ENCODE measurements around the gene SPTA1. TPM values are rescaled to one million over a fixed set of nuclear protein-coding genes. Genes with fewer than 3 reads are reported as not detected.

Gene SPTA1
- total RNA-seq, 4 donors from 2014 or later, result 5.9 TPM; not detected in 3

- no peaks in the 10 kb centered on the region for H3K9me3 ChIP-seq
- no peak overlapping the region for H3K27ac ChIP-seq
- no peaks in the 10 kb centered on the region for H3K4me1 ChIP-seq
- TF ChIP-seq, protein P1, sequence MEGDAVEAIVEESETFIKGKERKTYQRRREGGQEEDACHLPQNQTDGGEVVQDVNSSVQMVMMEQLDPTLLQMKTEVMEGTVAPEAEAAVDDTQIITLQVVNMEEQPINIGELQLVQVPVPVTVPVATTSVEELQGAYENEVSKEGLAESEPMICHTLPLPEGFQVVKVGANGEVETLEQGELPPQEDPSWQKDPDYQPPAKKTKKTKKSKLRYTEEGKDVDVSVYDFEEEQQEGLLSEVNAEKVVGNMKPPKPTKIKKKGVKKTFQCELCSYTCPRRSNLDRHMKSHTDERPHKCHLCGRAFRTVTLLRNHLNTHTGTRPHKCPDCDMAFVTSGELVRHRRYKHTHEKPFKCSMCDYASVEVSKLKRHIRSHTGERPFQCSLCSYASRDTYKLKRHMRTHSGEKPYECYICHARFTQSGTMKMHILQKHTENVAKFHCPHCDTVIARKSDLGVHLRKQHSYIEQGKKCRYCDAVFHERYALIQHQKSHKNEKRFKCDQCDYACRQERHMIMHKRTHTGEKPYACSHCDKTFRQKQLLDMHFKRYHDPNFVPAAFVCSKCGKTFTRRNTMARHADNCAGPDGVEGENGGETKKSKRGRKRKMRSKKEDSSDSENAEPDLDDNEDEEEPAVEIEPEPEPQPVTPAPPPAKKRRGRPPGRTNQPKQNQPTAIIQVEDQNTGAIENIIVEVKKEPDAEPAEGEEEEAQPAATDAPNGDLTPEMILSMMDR (IDR thresholded peaks at IDR 0.05), result no peak
- TF ChIP-seq POLR2A (IDR thresholded peaks at IDR 0.05), result no peak
- intact Hi-C loops (cut with DNase I; ENCODE audit: low total_unique reads), result no loop called here
- H3K36me3 ChIP-seq, result no peaks in the 10 kb centered on the region
- H3K4me3 ChIP-seq, result no peak overlapping the region
- no peaks in the 10 kb centered on the region for H3K27me3 ChIP-seq
- DNase-seq, result no peak
Observed at GRCh38 chr1:158674302-158674701, 12.2 kb downstream of the SPTA1 start.

- no peak for DNase-seq
- Histone ChIP-seq H3K36me3 (no peaks in the 10 kb centered on the region), H3K9me3 (no peaks in the 10 kb centered on the region), H3K27ac (no peak overlapping the region), H3K4me1 (no peaks in the 10 kb centered on the region), H3K27me3 (no peaks in the 10 kb centered on the region), H3K4me3 (no peak overlapping the region)
- intact Hi-C loops (cut with DNase I; ENCODE audit: low total_unique reads), result no loop called here
- TF ChIP-seq, protein P1 (IDR thresholded peaks at IDR 0.05), result no peak
- no peak for TF ChIP-seq POLR2A (IDR thresholded peaks at IDR 0.05)
Observed at GRCh38 chr1:158666037-158666436, 20.5 kb downstream of the SPTA1 start.

GRCh38 chr1:158654571-158654970 lies 31.9 kb downstream of the SPTA1 start:
- DNase-seq, result no peak
- Histone ChIP-seq H3K4me3 (no peak overlapping the region), H3K9me3 (no peaks in the 10 kb centered on the region), H3K27ac (no peak overlapping the region), H3K4me1 (no peaks in the 10 kb centered on the region), H3K27me3 (no peaks in the 10 kb centered on the region), H3K36me3 (no peaks in the 10 kb centered on the region)
- no peak for TF ChIP-seq POLR2A (IDR thresholded peaks at IDR 0.05)
- TF ChIP-seq, protein P1 (IDR thresholded peaks at IDR 0.05), result no peak
- intact Hi-C loops (cut with DNase I; ENCODE audit: low total_unique reads), result no loop called here

GRCh38 chr1:158654086-158654485 lies 32.4 kb downstream of the SPTA1 start:
- Histone ChIP-seq H3K4me3 (no peak overlapping the region), H3K27me3 (no peaks in the 10 kb centered on the region), H3K9me3 (no peaks in the 10 kb centered on the region), H3K36me3 (no peaks in the 10 kb centered on the region), H3K4me1 (no peaks in the 10 kb centered on the region), H3K27ac (no peak overlapping the region)
- no peak for TF ChIP-seq POLR2A (IDR thresholded peaks at IDR 0.05)
- TF ChIP-seq, protein P1 (IDR thresholded peaks at IDR 0.05), result no peak
- intact Hi-C loops (cut with DNase I; ENCODE audit: low total_unique reads), result no loop called here
- DNase-seq, result no peak

GRCh38 chr1:158652721-158653334 lies 33.7 kb downstream of the SPTA1 start:
- Histone ChIP-seq H3K27me3 (no peaks in the 10 kb centered on the region), H3K36me3 (no peaks in the 10 kb centered on the region), H3K4me1 (no peaks in the 10 kb centered on the region), H3K4me3 (no peak overlapping the region), H3K27ac (no peak overlapping the region), H3K9me3 (no peaks in the 10 kb centered on the region)
- intact Hi-C loops (cut with DNase I; ENCODE audit: low total_unique reads), result no loop called here
- DNase-seq, result no peak
- no peak for TF ChIP-seq POLR2A (IDR thresholded peaks at IDR 0.05)
- TF ChIP-seq, protein P1 (IDR thresholded peaks at IDR 0.05), result no peak

All from uterus (tissue), 4 donors.